GM18498 (cell line): ENCODE data around the gene PAIP2B.

Experiments used
- ATAC-seq: cut with Tn5 transposase; IDR thresholded peaks from one replicate; pipeline ENCODE4 v1.9.1; 2021; ENCODE audit warnings: mild to moderate bottlenecking, moderate library complexity; ENCODE audit not compliant: unreplicated experiment

Gene PAIP2B

DNA sequence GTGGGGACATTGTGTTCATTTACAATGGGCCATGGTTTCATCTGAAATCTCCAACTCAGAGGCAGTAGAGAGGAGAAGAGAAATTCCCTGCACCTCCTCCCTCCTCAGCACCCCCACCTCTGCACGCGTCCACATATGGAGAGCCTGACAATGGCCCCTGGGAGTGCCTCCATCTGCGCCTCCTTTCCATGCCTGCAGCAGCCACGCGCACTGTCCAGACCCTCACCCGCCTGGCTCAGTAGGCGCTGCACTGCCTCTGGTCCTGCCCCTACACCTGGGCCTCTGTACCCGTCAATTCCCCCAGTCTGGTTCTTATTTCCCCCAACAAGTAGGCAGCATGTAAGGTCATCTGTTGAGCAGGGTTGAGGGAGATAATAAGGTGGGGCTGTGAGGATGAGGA lies 72.6 kb downstream of the PAIP2B start:
- no peak for ATAC-seq

DNA sequence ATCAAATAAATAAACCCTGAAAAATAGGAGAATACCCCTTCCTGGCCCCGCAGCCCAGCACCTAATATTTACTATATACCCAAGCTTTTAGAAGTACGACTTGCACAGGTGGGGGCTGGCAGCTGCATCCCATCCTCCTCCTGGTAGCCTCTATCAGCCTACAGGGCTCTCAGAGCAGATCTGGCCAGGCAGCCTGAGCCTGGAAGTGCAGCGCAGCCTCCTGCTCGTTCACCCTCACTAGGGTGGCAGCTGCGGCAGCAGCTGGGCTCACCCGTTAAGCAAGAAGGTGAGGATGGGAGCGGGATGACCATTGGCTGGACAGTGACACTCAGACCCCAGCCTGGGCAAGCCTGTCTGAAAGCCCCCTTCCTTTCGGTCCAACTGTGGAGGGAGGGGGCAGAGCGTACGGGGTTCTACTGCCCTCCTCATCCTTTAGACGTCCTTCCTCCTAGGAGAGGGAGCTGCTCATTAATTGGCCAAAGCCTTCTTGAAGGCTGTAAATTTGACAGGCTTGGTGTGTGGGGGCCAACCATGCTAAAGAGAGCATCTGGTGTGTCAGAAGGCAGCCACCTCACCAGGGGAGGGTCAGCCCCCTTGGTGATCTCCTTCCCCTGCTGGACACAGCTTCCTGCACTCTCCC lies 73.2 kb downstream of the PAIP2B start:
- ATAC-seq: no peak

DNA sequence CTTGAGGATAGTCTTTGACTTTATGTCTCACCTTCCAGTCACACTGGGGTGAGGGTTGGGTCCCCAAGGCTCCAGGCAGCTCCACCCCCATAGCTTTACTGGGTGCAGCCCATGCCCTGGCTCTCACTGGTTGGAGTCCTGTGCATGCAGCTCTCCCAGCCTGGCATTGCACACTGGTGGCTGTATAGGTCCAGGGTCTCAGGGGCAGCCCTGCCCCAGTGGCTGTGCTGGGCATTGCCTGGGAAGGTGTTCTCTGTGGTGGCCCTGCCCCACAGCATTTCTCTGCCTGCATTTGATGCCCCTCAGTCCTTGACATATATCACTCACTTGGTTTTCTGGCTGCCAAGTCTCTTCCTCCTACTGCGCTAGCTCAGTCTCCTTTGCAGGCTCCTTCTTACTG lies 75.3 kb downstream of the PAIP2B start:
- no peak for ATAC-seq

DNA sequence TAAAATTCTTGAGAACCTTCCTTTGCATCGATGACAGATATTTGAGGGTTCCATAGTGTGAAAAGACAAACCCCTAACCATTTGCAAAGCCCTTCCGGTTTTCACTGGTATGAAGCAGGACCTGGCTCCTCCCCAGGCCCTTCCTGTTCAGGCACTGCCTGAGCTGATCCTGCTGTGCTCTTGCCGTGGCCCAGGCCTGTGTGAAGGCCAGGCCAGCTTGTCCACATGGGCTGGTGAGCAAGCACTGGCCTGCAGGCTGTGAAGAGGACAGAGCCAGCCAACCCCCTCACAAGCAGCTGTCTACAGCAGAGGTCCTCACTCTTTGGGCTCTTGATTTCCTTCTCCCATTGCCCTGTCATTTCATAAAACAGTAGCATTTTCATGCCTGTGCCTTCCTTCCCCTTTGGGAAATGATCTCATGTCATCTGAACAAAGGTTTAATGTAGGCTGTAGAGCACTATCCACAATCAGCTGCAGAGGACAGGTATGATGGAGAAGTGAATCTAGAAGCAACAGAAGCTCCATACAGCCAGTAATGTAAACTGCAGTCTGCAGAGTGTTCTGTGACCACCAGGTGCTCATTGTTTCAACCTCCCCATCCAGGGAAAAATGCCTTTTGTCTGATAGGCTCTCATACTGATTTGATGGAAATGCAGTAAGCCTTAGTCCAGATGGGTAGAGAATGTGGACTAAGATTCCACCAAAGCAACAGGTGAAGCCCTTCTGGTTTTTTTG lies 76.7 kb downstream of the PAIP2B start:
- no peak for ATAC-seq

DNA sequence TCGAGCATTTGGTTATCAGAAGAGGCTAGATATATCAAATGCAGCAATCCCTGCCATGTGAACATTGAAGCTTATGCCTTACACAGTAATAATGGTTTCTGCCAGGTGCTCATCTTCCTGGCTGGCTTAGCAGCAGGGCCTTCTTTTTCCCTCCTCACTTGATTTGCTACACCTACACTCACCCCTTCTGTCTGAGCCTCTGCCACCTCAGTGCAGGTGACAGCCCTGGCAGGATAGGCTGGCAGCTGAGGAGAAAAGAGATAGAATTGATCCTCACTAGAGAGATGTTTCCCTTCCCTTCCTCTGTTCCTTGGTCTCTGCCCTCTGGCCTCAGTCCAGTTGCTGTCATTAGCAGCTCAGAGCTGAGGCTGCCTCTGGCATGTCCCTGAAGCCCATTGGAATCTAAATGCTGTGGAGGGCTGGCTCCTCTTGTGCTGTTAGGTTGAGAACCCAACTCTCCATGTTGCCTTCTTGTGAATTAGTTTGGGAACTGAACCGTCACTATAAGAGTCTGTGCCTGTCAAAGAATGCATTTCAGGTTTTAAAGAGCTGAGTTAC lies 78.3 kb downstream of the PAIP2B start:
- ATAC-seq: no peak

DNA sequence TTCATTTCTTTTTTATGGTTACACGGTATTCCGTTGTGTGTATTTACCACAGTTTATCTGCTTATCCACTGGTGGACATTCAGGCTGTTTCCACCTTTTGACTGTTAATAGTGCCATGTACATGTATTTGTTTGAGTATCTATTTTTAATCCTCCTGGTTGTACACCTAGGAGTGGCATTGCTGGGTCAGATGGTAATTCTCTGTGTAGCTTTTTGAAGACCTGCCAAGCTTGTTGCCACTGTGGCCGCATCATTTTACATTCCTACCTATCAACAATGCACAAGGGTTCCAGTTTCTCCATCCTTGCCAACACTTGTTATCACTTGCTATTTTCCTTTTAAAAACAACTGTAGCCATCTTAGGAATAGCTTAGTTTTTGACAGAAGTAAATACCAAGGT lies 83.1 kb downstream of the PAIP2B start:
- no peak for ATAC-seq

DNA sequence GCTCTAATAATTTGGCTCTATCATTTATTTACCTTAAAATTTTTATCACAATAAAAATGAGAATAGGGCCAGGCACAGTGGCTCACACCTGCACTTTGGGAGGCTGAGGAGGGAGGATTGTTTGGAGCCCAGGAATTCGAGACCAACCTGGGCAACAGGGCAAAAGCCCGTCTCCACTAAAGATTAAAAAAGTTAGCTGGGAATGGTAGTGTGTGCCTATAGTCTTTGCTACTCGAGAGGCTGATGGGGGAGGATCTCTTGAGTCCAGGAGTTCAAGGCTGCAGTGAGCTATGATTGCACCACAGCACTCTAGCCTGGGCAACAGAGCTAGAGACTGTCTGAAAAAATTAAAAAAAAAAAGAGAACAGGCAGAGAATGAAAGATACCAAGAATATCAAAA lies 90.7 kb downstream of the PAIP2B start:
- ATAC-seq: no peak

DNA sequence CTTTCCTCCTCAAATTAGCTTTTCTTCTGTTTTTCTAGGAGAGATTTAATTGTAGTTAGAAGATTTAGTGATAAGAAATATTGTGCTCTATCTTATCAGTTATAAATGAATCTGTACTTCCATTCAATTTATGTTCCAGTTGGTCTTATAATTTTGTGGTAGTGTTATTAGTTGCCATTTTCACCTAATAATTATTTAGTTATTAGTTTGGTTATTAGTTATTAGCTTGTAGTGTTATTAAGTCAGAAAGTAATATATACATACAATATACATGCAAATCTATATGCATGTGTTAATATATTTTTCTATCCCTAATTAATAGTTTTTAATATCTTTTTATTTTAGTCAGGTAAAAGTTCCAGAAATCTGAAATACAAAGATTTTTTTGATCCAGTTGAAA lies 93.3 kb downstream of the PAIP2B start:
- no peak for ATAC-seq
